GM19025 (cell line): ENCODE data around the gene ALKBH4.
"Not testable (repeated sequence)": the region's sequence is repeated elsewhere in the genome, so short reads cannot be mapped to it uniquely, and the experiment has no call there.

Experiments
- ATAC-seq: cut with Tn5 transposase; IDR thresholded peaks from one replicate; pipeline ENCODE4 v1.9.1; 2021; ENCODE audit warnings: mild to moderate bottlenecking, low read depth, moderate library complexity; ENCODE audit not compliant: unreplicated experiment

The ALKBH4 gene

DNA sequence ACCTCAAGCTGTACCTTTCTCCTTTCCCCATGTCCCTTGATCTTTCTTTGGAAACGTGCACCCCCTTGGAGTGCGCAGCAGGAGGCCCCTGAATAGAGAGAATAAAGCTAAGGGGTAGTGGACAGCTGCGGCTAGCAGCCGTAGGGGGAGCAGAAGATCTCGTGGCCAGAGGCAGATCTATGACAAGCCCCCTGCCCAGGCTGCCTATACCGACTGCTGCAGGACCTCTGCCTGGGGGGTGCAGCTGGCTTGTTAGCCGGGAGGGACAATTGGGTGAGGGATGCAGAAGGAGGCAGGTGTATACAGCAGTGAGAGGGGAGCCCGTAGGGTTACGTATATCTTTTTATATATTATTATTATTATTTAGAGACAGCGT lies 14.5 kb upstream of the ALKBH4 start:
- peak; percentile 24 for ATAC-seq

DNA sequence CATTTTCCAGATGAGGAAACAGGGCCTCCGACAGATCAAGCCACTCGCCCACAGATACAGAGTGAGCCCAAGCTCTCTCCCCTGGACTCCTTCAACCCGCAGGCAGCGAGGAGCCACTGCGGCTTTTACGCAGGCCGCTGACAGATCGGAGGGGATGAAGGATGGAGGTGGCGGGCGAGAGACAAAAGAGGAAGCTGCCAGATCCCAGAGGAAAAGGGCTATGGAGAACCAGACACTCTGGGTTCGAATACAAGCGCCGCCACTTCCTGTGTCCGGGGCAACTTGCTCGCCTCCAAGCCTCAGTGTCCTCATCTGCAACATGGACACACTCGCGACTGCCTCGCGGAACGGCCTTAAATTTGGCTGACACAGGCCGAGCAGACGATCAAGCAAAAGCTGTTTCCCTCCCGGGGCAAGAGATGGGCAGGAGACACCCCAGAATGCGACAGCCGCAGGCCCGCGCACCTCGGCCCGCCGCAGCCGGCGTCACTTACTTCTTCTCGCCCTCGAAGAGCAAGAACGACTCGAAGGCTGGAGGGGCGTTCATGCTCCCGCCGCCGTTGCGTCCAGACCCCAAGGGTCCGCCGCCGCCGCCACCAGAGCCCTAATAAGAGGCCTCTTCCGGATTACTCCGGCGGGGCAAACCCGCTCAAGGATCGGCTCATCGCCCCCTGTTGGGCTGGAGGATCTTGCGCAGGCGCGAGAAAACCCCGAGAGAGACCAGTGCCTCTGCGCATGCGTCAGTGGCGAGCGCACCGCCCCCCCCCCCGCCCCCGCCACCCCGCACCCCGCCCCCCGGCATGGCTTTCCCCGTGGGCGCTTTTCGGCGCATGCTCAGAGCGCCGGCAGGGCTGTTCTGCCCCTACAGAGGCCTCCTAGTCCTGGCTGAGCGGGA lies 13.9 kb upstream of the ALKBH4 start, which contains the start of gene POLR2J:
TSS of gene POLR2J (minus strand) at position 609 of the 895 bp plus-strand sequence. CDS start at position 547, 62 bp downstream.
- ATAC-seq: peak; percentile 79

DNA sequence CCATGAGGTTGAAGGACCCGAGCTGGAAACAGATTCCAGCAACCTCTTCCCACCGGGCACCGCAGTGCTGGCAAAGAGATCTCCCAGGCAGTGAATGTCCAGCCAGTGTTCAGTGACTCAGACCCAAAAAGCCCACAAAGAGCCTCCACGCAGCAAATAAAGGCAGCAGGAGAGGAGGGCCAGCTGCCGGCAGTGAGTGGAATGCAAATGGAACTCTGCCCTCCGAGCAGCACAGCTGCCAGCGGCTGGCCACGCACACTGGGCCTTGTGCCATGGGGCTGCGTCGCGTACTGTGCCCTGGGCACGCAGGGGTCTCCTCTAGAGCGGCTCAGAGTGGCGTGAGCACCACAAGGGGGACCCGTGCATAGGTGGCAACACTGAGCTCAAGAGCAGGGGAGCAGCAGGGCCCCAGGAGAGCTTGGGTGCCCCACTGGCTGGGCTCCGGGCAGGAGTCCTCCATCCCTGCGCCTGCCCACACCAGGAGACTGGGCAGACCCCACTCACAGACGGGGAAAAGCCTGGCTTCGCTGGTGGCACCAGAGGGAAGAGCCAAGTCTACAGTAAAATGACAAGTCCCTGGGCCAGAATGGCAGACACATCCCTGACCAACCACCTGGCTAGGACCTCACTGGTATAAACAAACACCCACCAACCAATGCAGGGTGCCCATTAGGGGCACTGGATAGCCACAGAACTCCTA lies 10.2 kb upstream of the ALKBH4 start:
- not testable (repeated sequence) for ATAC-seq

DNA sequence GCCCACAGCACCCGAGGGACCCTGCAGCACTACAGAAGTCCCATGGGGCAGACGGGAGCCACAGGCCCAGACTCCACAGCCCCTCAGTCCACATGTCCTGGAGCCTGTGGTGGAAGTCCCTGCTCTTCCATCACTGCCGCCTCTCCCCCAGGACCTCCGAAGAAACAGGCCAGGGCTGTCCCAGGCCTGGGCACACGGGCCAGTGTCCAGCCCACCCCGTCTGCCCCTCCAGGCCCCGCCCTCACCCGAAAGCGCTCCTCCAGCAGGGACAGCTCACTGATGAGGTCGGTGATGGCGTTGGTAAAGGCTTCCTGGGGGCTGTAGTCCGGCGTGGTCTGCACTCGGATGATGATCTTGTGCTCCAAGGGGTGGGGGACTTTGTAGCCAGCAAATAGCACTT lies 9.5 kb upstream of the ALKBH4 start:
- ATAC-seq: not testable (repeated sequence)

DNA sequence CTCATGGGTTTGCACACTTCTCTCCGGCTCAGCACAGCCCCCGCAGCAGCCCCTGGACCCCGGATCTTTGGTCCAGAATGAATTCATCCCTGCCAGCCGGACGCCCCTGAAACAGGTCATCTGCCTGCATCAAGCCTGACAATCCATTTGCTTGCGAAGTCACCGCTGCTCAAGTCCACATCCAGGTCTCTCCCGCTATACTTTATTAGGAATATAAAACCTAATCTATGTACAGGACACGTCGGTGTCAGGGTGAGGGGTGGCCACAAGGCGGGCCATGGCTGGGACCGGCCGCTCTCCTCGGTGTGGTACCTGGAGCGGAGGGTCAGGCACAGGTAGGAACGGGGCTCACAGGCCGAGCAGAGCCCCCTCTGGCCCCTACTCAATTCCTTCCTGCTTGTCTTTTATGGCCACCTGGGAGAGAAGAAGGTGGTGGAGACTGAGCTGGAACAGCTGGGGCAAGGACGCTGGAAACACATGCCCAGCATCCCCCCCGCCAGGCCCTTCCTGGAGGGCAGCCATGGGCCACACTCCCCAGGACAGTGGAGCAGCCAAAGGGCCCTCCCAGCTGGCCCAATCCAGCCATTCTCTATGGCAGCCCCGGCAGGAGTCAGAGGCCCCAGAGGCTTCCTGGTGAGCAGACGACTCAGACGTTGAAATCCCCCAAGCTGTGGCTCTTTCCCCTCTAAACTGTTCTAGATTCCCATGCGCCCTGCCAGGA lies 8.8 kb upstream of the ALKBH4 start:
- no peak for ATAC-seq

DNA sequence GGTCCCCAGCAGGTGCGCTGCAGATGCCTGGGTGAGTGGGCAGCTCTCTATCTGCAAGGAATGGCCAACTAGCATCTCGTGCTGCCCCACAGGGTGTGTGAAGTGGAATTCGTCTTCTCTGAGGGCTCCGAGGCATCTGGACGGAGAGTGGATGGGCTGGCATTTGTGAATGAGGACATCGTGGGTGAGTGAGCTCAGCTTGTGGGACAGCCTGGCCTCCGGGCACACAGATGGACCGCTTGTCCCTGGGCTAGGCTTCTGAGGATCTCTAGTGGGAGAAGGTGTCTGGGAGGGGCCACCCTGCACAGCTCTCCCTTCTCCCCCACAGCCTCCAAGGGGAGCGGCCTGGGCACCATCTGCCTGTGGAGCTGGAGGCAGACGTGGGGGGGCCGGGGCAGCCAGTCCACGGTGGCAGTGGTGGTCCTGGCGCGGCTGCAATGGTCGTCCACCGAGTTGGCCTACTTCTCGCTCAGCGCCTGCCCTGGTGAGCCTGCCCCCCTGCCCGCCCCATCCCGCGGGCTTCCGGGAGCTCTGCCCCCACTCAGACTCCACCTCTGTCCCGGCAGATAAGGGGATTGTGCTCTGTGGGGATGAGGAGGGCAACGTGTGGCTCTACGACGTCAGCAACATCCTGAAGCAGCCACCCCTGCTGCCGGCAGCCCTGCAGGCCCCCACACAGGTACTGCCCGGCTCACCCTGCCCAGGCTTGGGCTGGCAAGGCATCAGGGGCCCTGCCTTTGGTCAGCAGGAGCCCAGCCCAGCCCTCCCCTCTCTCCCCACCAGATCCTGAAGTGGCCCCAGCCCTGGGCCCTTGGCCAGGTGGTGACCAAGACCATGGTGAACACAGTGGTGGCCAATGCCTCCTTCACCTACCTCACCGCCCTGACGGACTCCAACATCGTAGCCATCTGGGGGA lies 7.7 kb upstream of the ALKBH4 start:
- no peak for ATAC-seq

DNA sequence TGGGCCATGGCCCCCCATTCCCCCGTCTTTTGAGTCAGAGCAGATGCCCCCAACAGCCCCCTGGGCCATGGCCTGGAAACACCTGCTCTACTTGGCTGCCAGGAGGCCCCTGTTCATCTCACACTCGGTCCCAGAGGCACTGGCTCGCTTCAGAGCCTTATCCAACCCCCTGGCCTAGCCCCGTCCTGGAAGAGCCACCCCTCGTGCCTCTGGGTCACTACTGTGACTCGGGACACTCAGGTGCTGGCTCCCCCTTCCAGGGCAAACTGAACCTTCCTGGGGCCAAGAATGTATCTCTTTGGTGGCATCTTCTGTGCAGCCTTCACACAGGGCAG lies 7.1 kb upstream of the ALKBH4 start:
- no peak for ATAC-seq

DNA sequence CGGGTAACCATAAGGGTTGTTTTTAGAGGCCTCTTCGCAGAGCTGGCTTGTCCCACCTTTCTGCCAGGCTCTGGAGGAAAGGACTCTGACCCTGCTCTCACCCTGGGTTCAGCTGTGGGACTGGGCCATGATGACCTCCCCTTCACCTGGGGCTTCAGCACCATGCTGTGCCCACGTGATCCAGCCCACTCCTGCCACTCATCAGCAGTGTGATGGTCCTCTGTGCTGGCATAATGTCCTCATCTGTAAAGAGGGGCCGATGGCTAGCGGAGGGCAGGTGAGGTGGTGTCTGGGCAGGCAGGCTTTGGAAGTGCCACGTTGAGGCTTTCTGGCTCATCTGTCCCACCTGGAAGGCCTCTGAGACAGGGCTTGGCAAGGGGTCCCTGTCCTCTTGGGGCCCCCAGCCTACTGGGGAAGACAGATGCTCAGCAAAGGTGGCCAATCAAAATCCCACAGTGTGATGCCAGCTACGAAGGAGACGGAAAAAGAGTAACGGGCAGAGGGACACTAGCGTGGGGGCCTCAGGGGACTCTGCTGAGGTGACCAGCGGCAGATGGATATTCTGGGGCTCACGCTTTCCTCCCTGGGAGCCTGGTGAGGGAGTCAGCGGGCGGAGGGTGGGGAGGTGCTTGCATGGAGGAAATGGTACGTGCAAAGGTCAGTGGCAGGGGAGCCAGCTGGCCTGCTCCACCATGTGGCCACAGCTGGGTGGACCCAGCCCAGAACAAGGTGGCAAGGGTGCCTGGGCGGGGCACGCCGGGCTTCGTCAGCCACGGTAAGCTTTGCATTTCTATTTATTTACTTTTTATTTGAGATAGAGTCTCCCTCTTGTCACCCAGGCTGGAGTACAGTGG lies 5.5 kb upstream of the ALKBH4 start:
- no peak for ATAC-seq

DNA sequence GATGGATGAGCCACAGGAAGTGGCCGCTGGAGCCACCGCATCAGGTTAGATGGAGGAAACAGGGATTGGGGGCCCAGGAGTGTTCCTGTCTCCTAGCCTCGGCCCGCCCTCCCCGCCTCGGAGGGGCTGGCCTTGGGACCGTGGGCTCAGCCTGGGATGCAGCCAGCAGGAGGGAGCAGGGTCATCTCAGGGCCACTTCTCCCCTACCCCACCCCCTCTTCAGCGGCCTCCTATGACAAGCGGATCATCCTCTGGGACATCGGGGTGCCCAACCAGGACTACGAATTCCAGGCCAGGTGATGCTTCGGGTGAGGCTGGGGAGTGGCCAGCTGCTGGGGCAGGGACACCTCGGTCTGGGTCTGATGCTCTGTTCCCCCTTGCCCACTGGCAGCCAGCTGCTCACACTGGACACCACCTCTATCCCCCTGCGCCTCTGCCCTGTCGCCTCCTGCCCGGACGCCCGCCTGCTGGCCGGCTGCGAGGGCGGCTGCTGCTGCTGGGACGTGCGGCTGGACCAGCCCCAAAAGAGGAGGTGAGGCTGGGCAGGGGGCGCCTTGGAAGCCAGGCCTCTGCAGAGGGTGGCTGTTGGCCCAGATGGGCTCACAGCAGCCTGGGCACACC lies 4.8 kb upstream of the ALKBH4 start:
- ATAC-seq: no peak

DNA sequence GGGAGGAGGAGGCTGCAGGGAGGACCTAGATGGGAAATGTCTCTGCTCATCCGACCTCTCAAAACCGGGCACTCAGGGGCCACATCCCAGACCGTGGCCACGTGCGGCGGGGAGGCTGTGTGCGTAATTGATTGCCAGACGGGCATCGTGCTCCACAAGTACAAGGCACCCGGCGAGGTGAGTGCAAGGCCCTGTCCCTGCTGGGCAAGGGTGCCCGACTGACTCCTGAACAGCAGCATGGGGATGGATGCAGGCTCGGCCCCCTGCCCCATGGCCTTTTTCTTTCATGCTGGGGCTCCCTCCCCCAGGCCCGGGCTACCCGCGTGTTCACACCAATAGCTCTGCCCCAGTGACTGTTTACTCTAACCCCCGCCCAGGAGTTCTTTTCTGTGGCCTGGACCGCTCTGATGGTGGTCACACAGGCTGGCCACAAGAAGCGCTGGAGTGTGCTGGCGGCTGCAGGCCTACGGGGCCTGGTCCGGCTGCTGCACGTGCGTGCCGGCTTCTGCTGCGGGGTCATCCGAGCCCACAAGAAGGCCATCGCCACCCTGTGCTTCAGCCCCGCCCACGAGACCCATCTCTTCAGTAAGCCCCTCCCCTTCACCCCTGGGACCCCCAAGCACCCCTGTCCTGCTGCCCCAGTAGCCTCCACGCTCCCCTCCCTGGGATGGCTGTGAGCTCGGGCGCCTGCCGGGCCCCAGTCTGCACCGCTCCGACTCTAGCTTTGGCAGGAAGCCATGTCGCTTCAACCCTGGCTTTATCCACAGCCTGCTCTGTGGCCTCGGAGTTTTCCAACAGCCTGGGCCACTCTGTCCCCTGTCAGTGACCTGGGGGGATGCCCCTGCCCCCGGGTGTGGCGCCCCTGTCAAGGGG lies 4.1 kb upstream of the ALKBH4 start:
- no peak for ATAC-seq

DNA sequence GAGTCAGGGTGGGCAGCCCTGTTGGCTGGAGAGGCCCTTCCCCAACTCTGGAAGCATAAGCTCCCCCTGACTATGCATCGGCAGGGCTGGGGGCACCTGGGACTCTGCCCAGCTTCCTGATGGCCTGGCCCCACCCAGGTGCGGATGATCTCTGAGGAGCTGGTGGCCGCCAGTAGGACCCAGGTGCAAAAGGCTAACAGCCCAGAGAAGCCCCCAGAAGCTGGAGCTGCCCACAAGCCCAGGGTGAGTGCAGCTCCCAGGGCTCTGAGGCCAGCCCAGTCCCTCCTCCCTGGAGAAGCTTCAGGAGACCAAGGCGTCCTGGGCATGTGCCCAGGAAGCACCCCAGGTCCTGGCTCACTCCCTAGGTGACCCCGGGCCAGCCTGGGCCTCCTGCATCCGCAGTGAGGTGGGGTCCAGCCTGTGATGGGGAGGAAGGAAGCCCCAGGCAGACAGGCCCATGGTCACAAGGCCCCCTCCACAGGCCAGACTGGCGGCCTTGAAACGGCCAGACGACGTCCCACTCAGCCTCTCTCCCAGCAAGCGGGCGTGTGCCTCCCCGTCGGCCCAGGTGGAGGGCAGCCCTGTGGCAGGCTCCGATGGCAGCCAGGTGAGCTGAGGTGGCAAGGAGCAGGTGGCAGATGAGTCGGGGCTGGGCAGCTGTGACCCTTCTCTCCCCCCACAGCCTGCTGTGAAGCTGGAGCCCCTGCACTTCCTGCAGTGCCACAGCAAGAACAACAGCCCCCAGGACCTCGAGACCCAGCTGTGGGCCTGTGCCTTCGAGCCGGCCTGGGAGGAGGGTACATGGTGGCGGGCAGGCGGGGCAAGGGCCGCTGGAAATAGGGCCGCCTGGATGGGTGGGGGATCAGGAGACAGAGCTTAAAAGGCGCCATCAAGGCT lies 3.2 kb upstream of the ALKBH4 start:
- ATAC-seq: no peak

DNA sequence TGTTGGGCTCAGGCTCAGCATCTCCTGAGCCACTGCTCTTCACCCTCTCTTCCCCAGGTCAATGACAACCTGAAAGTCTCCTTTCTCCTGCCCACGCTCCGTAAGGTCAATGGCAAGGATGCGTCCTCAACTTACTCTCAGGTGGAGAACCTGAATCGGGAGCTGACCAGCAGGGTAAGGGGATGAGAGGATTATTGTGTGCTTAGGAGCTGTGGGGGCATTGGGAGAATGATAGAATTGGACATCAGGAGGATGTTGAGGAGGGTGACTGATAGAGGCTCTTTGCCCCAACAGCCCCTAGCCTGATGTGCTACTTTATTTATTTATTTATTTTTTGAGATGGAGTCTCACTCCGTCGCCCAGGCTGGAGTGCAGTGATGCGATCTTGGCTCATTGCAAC lies 1.4 kb upstream of the ALKBH4 start:
- ATAC-seq: no peak

DNA sequence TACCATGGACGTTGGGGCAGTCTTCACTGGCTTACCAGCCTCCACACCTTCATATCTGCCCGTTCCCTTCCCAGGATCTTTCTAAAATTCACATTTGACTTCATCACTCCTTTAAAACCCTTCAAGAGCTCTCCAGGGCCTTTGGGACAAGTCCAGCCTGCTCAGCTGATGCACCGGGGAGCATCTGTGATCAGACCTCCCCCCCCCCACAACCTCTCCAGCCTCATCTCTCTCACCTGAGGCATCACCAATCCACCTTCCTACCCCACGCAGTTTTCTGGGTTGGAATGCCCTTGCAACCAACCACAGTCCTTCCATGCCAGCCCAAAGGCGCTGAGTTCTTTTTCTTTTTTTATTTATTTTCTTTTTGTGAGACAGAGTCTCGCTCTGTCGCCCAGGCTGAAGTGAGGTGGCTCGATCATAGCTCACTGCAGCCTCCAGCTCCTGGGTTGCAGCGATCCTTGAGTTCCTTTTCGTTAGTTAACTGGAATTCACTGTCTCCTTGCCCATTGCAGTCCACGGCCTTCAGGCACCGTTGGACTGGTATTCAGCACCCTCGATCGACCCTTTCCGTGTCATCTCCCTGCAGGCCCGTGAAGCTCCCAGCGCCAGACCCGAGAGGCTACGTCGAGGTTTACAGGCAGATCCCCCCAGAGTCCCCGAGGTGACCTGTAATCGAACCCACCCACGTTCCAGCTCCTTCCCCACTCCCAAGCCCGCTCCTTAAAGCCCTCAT lies 654 bp downstream of the ALKBH4 start:
- no peak for ATAC-seq

DNA sequence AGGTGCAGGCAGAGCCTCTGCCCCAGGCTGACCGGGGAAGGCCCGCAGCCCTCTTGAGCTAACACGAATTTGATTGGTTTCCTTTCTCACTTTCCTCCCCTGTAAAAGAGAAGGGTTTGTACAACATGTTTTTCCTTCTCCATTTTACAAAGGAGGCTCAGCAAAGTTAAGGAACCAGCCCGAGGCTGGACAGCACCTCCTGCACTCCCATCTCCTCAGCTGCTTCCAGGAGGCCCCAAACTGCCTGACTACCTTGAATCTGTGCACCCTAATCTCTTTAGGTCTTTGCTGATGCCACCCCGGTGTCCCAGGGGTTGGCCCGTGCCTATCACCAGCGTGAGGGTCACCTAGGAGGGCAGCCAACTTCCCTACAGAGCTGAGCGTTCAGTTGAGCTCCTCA lies 4.2 kb downstream of the ALKBH4 start:
- ATAC-seq: no peak

DNA sequence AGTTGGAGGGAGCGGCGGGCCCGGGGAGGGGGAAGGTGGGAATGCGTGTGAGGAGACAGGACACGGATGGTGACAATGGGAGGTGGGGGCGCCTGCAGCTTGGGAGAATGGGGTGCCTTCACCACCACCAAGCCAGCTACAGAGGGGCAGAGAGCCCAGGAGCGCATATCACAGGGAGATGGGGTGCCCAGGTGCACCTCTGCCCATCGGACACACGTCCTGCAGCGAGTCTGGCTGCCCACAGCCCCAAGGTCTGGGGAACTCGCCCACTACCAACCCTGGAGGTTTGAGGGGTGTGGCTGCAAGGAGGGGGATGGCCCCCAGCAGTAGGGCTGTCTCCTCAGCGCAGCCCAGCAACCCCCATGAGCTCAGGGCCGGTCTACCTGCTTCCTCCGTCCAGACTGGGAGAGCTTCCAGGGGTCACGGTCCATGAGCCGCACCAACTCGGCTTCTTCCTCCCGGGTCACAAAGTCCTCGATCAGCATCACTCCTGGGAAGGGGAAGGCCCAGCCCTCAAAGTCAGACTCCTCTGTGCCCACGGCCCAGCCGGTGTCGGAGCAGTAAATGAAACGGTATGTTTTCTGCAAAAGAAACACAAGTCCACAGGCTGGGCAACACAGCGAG lies 5.3 kb downstream of the ALKBH4 start:
- ATAC-seq: no peak
